ENCODE measurements around the gene TMEM132A. TPM values are rescaled to one million over a fixed set of nuclear protein-coding genes. Genes with fewer than 3 reads are reported as not detected.

TMEM132A gene
- total RNA-seq, 2 donors from 2014 or later = 2.4 to 3.5 TPM

GRCh38 chr11:60919956-60920355 is 4.3 kb upstream of the TMEM132A start:
- peaks cover 11 to 16% of the 10 kb centered on the region in 2 donors for H3K36me3 Mint-ChIP-seq (ENCODE audit: insufficient read depth in 2 of 2)
- DNase-seq = no peak
- H3K27ac Mint-ChIP-seq = no peak overlapping the region
- ATAC-seq (replicated peaks in 1 of 2) = no peak
- H3K9me3 Mint-ChIP-seq = no peaks in the 10 kb centered on the region
- peaks cover 45% of the 10 kb centered on the region for H3K4me1 Mint-ChIP-seq (ENCODE audit: low read depth)
- no peak overlapping the region for H3K4me3 Mint-ChIP-seq
- H3K27me3 Mint-ChIP-seq (ENCODE audit: low read depth) = peaks cover under 1% of the 10 kb centered on the region

- Mint-ChIP-seq H3K36me3 (ENCODE audit: insufficient read depth in 2 of 2) (peaks cover 9 to 14% of the 10 kb centered on the region in 2 donors), H3K27me3 (ENCODE audit: low read depth) (peaks cover 12% of the 10 kb centered on the region), H3K27ac (no peak overlapping the region), H3K4me1 (ENCODE audit: low read depth) (peaks cover 44% of the 10 kb centered on the region), H3K9me3 (no peaks in the 10 kb centered on the region), H3K4me3 (no peak overlapping the region)
- ATAC-seq (replicated peaks in 1 of 2) = no peak
- DNase-seq = no peak
These were observed 3.0 kb upstream of the TMEM132A start for GRCh38 chr11:60921259-60921658.

GRCh38 chr11:60921777-60922335 is 2.4 kb upstream of the TMEM132A start:
- H3K4me3 Mint-ChIP-seq = no peak overlapping the region
- H3K36me3 Mint-ChIP-seq (ENCODE audit: insufficient read depth in 2 of 2) = peaks cover 9 to 14% of the 10 kb centered on the region in 2 donors
- peaks cover 38% of the 10 kb centered on the region for H3K4me1 Mint-ChIP-seq (ENCODE audit: low read depth)
- no peak overlapping the region for H3K27ac Mint-ChIP-seq
- ATAC-seq (replicated peaks in 1 of 2) = no peak
- H3K27me3 Mint-ChIP-seq (ENCODE audit: low read depth) = peaks cover 18% of the 10 kb centered on the region
- H3K9me3 Mint-ChIP-seq = no peaks in the 10 kb centered on the region
- no peak for DNase-seq

GRCh38 chr11:60922906-60923305 is 1.4 kb upstream of the TMEM132A start:
- peaks cover 9 to 12% of the 10 kb centered on the region in 2 donors for H3K36me3 Mint-ChIP-seq (ENCODE audit: insufficient read depth in 2 of 2)
- no peak for ATAC-seq (replicated peaks in 1 of 2)

GRCh38 chr11:60923326-60923725 is 934 bp upstream of the TMEM132A start:
- peaks cover 27% of the 10 kb centered on the region for H3K4me1 Mint-ChIP-seq (ENCODE audit: low read depth)
- H3K36me3 Mint-ChIP-seq (ENCODE audit: insufficient read depth in 2 of 2) = peaks cover 9 to 12% of the 10 kb centered on the region in 2 donors
- H3K27me3 Mint-ChIP-seq (ENCODE audit: low read depth) = peaks cover 25% of the 10 kb centered on the region
- ATAC-seq (replicated peaks in 1 of 2) = no peak
- no peak for DNase-seq
- no peaks in the 10 kb centered on the region for H3K9me3 Mint-ChIP-seq
- peak overlapping the region; percentile 43 to 46 for H3K4me3 Mint-ChIP-seq
- H3K27ac Mint-ChIP-seq = no peak overlapping the region

More at GRCh38 chr11:60922906-60923305, 1.4 kb upstream of the TMEM132A start:
- Mint-ChIP-seq H3K9me3 (no peaks in the 10 kb centered on the region), H3K4me3 (no peak overlapping the region), H3K4me1 (ENCODE audit: low read depth) (peaks cover 31% of the 10 kb centered on the region), H3K27ac (no peak overlapping the region), H3K27me3 (ENCODE audit: low read depth) (peaks cover 25% of the 10 kb centered on the region)
- DNase-seq = no peak

- Mint-ChIP-seq H3K4me3 (peak overlapping the region; percentile 49 to 75), H3K27me3 (ENCODE audit: low read depth) (peaks cover 25% of the 10 kb centered on the region), H3K9me3 (no peaks in the 10 kb centered on the region), H3K4me1 (ENCODE audit: low read depth) (peaks cover 22% of the 10 kb centered on the region), H3K27ac (no peak overlapping the region), H3K36me3 (ENCODE audit: insufficient read depth in 2 of 2) (peaks cover 9 to 12% of the 10 kb centered on the region in 2 donors)
- DNase-seq (no peak), ATAC-seq (replicated peaks in 1 of 2) (no peak)
These were observed 505 bp upstream of the TMEM132A start for GRCh38 chr11:60923800-60924109.

GRCh38 chr11:60924906-60925853 is 920 bp downstream of the TMEM132A start:
- DNase-seq = peak; percentile 18 to 25
- ATAC-seq (replicated peaks in 1 of 2) = peak; percentile 48 to 57

GRCh38 chr11:60925868-60926267 is 1.6 kb downstream of the TMEM132A start:
- peak; percentile 20 to 26 for ATAC-seq (replicated peaks in 1 of 2)
- H3K36me3 Mint-ChIP-seq (ENCODE audit: insufficient read depth in 2 of 2) = peaks cover 4 to 5% of the 10 kb centered on the region in 2 donors
- H3K4me1 Mint-ChIP-seq (ENCODE audit: low read depth) = peaks cover 13% of the 10 kb centered on the region
- H3K27ac Mint-ChIP-seq = no peak overlapping the region
- DNase-seq = no peak
- H3K4me3 Mint-ChIP-seq = peak overlapping the region; percentile 18 to 75
- no peaks in the 10 kb centered on the region for H3K9me3 Mint-ChIP-seq
- H3K27me3 Mint-ChIP-seq (ENCODE audit: low read depth) = peaks cover 37% of the 10 kb centered on the region

More at GRCh38 chr11:60924906-60925853, 920 bp downstream of the TMEM132A start:
- Mint-ChIP-seq H3K4me1 (ENCODE audit: low read depth) (peaks cover 13% of the 10 kb centered on the region), H3K36me3 (ENCODE audit: insufficient read depth in 2 of 2) (peaks cover 5 to 8% of the 10 kb centered on the region in 2 donors), H3K9me3 (no peaks in the 10 kb centered on the region), H3K27ac (no peak overlapping the region), H3K4me3 (peak overlapping the region; percentile 75 to 77), H3K27me3 (ENCODE audit: low read depth) (peaks cover 37% of the 10 kb centered on the region)

GRCh38 chr11:60926500-60926899 is 2.2 kb downstream of the TMEM132A start:
- H3K4me3 Mint-ChIP-seq = no peak overlapping the region
- peaks cover 13% of the 10 kb centered on the region for H3K4me1 Mint-ChIP-seq (ENCODE audit: low read depth)
- peaks cover 3 to 5% of the 10 kb centered on the region in 2 donors for H3K36me3 Mint-ChIP-seq (ENCODE audit: insufficient read depth in 2 of 2)
- H3K9me3 Mint-ChIP-seq = no peaks in the 10 kb centered on the region
- H3K27ac Mint-ChIP-seq = no peak overlapping the region
- no peak for DNase-seq
- no peak for ATAC-seq (replicated peaks in 1 of 2)
- peaks cover 37% of the 10 kb centered on the region for H3K27me3 Mint-ChIP-seq (ENCODE audit: low read depth)

- H3K9me3 Mint-ChIP-seq = no peaks in the 10 kb centered on the region
- H3K36me3 Mint-ChIP-seq (ENCODE audit: insufficient read depth in 2 of 2) = peaks cover 3 to 4% of the 10 kb centered on the region in 2 donors
- ATAC-seq (replicated peaks in 1 of 2) (no peak), DNase-seq (no peak)
- peaks cover 13% of the 10 kb centered on the region for H3K4me1 Mint-ChIP-seq (ENCODE audit: low read depth)
- H3K27ac Mint-ChIP-seq = no peak overlapping the region
- H3K27me3 Mint-ChIP-seq (ENCODE audit: low read depth) = peaks cover 37% of the 10 kb centered on the region
- H3K4me3 Mint-ChIP-seq = no peak overlapping the region
These were observed 2.9 kb downstream of the TMEM132A start for GRCh38 chr11:60927061-60927592.

GRCh38 chr11:60927600-60927999 is 3.3 kb downstream of the TMEM132A start:
- no peak for ATAC-seq (replicated peaks in 1 of 2)
- Mint-ChIP-seq H3K27me3 (ENCODE audit: low read depth) (peaks cover 37% of the 10 kb centered on the region), H3K4me3 (no peak overlapping the region), H3K27ac (no peak overlapping the region), H3K36me3 (ENCODE audit: insufficient read depth in 2 of 2) (no peaks in the 10 kb centered on the region), H3K9me3 (no peaks in the 10 kb centered on the region), H3K4me1 (ENCODE audit: low read depth) (peaks cover 13% of the 10 kb centered on the region)
- DNase-seq = no peak

- no peak overlapping the region for H3K27ac Mint-ChIP-seq
- no peak for DNase-seq
- ATAC-seq (replicated peaks in 1 of 2) = no peak
- H3K36me3 Mint-ChIP-seq (ENCODE audit: insufficient read depth in 2 of 2) = no peaks in the 10 kb centered on the region
- no peak overlapping the region for H3K4me3 Mint-ChIP-seq
- H3K4me1 Mint-ChIP-seq (ENCODE audit: low read depth) = peaks cover 13% of the 10 kb centered on the region
- no peaks in the 10 kb centered on the region for H3K9me3 Mint-ChIP-seq
- H3K27me3 Mint-ChIP-seq (ENCODE audit: low read depth) = peaks cover 37% of the 10 kb centered on the region
These were observed 4.3 kb downstream of the TMEM132A start for GRCh38 chr11:60928563-60929001.

- Mint-ChIP-seq H3K4me3 (no peak overlapping the region), H3K36me3 (ENCODE audit: insufficient read depth in 2 of 2) (no peaks in the 10 kb centered on the region), H3K9me3 (no peaks in the 10 kb centered on the region), H3K27ac (no peak overlapping the region), H3K4me1 (ENCODE audit: low read depth) (peaks cover 13% of the 10 kb centered on the region), H3K27me3 (ENCODE audit: low read depth) (peaks cover 37% of the 10 kb centered on the region)
- DNase-seq (no peak), ATAC-seq (replicated peaks in 1 of 2) (no peak)
These were observed 5.5 kb downstream of the TMEM132A start for GRCh38 chr11:60929764-60930163.

Data from activated T-cell treated with anti-CD3 and anti-CD28 coated beads, Interleukin-2, amount 50 U/mL, for 72 hours (primary cell).